ENCODE data around the gene FMR1.

The FMR1 gene

GRCh38 chrX:147958291-147958690, 46.6 kb downstream of the FMR1 start:
- no peak for TF ChIP-seq CTCF (IDR thresholded peaks at IDR 0.05; ENCODE audit: low read depth, low read length, missing control alignments)
- DNase-seq (ENCODE audit: low read depth): no peak
- H3K4me3 ChIP-seq (ENCODE audit: low read depth, low read length): no peak overlapping the region

- TF ChIP-seq CTCF (IDR thresholded peaks at IDR 0.05; ENCODE audit: low read depth, low read length, missing control alignments): no peak
- no peak for DNase-seq (ENCODE audit: low read depth)
- no peak overlapping the region for H3K4me3 ChIP-seq (ENCODE audit: low read depth, low read length)
These were observed 49.0 kb downstream of the FMR1 start for GRCh38 chrX:147960722-147961121.

GRCh38 chrX:147962476-147962875, 50.8 kb downstream of the FMR1 start:
- no peak for TF ChIP-seq CTCF (IDR thresholded peaks at IDR 0.05; ENCODE audit: low read depth, low read length, missing control alignments)
- DNase-seq (ENCODE audit: low read depth): no peak
- H3K4me3 ChIP-seq (ENCODE audit: low read depth, low read length): no peak overlapping the region

- no peak overlapping the region for H3K4me3 ChIP-seq (ENCODE audit: low read depth, low read length)
- no peak for TF ChIP-seq CTCF (IDR thresholded peaks at IDR 0.05; ENCODE audit: low read depth, low read length, missing control alignments)
- no peak for DNase-seq (ENCODE audit: low read depth)
These were observed 67.2 kb downstream of the FMR1 start for GRCh38 chrX:147978931-147979330.

- no peak for TF ChIP-seq CTCF (IDR thresholded peaks at IDR 0.05; ENCODE audit: low read depth, low read length, missing control alignments)
- DNase-seq (ENCODE audit: low read depth): no peak
- no peak within 1 kb of the TSS for H3K4me3 ChIP-seq (ENCODE audit: low read depth, low read length)
These were observed 69.5 kb downstream of the FMR1 start, which contains the start of gene FMR1NB for GRCh38 chrX:147981038-147981752. Gene FMR1NB, plus strand, starts transcription at chrX:147981337. Its CDS starts 66 bp downstream, at chrX:147981403.
